CD4-positive, alpha-beta T cell treated with Interferon alpha-2 for 1 hour (primary cell): ENCODE data around the gene C14orf119.
A peak's percentile ranks its signal among the peaks of the same experiment; 100 is the strongest.

Experiments
- DNase-seq, 2 donors: peaks; one replicate each; pipeline ENCODE4 v3.0.0-alpha.2; 2020 to 2022

Gene C14orf119, protein sequence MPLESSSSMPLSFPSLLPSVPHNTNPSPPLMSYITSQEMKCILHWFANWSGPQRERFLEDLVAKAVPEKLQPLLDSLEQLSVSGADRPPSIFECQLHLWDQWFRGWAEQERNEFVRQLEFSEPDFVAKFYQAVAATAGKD

DNA sequence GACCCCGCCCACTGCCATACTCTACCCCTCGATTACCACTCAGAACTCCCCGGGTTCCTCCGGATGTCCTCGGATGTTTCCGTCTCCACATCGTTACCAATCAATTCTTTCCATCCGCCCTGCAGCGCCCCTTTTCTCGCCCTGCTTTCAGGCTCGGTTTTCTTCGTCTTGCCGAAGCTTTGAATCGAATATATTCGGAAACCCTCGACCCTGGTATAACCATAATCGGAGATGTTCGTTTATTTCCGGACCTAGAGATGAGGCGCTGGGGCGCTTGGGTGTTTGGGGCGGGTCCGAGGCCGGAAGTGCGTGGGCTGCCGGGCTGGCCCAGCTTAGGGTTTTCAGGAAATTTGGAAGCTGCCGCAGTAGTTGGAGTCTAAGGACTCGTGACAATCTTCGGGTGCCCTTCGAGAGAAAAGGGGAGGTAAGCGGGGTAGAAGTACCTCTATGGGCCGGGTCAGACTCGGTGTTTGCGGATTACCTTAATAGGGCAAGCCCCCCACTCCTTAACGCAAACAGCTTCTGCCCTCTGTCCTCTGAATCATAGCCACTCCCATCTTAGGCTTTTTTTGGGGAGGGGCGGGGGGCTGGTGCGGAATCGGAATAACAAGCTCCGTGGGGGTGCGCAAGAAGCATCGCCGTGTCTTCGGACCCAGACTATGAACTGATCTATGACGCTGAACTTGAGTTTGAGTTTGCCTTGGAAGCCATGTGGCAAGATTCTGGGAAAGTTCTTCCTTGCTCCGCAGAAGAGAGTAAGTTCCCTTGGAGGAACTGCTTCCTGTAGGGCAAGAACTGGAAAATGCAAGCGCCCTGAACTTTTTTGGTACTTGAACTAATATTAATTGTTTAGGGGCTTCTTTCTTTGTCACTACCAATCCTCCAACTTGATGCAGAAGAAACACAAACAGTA, at the start of gene C14orf119:
Gene C14orf119, plus strand, starts transcription at position 310 of the 913 bp plus-strand sequence. CDS start 2,154 bp downstream, outside the sequence.
- DNase-seq = peak; percentile 100

DNA sequence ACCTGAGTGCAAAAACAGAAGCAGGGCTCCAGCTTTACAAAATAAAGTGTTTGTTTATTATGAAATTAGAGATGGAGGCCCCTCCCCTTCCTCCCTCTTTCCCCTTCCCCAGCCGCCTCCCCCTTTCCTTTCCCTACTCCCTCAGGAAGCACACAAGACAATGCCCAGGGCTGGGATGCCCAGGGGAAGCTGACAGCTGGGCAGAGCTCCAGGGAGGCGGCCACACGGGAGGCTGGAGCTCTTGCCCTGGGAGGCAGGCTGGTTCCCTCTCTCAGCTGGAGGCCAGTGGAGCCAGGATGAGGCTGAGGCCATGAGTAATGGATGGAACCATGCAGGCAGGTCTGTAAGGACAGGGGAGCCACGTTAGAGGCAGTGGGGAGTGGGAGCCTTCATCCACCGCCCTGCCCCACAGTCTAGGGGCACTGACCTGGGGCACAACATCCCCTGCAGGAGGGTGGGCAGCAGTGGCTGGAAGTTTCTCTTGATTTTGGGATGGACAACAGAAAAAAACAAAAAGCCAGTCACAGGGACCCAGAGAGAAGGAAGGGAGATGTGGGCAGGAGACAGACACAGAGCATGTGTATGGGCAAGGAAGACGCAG, 48.2 kb upstream of the C14orf119 start:
- DNase-seq = no peak

DNA sequence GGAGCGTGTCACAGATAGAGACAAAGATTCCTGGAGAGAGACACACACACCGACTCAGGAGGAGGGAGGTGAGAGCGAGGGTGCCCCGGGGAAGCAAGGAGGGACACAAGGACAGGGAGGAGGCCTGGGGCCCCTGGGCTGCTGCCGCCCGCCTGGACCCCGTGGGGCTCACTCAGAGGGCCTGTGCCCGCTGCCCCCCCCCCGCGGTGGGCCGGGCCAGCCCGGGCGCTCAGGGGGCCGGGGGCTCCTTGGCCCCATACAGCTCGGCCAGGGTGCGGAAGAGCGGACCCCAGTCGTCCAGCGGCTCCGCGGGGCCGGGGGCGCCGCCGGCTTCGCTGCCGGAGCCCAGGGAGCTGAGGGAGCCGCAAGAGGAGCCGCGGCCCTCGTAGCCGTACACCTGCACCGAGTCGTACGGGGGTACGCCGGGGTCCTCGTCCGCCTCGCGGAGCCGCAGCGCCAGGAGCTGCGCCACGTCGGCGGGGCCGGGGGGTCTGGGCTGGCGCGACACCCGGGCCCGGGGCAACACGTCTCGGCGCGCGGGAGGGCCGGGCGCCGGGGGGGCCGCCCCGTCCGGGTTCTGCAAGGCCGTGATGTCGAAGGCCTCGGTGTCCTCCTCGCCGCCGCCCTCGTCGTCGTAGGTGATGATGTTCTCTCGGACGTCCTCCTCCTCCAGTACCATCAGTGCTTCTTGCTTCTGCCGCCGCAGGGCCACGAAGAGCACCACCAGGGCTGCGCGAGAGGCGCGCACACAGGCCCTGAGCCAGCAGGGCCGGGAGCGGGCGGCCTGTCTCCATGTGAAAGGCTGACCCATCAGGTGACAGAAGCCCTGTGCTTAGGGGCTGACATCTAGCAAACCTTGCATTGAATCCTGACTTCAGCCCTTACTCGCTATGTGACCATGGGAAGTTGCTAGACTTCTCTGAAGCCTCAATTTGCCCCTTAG, 47.3 kb upstream of the C14orf119 start:
- no peak for DNase-seq

DNA sequence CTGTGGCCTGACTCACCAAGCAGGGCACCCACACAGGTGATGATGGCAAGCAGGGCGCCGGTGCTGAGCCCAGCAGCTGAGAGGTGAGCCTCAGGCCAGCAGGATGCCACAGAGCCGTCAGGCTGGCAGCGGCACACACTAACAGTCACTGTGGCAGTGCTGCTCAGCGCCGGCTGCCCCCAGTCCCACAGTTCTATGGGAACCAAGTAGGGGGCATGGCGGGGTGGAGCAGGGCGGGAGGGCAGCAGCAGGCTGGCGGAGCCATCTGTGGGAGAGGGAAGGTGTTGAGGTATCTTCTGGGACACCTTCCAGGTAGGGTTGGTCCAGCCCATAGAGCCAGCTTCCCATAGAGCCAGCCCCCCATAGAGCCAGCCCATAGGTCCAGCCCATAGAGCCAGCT, 46.3 kb upstream of the C14orf119 start:
- DNase-seq = no peak

DNA sequence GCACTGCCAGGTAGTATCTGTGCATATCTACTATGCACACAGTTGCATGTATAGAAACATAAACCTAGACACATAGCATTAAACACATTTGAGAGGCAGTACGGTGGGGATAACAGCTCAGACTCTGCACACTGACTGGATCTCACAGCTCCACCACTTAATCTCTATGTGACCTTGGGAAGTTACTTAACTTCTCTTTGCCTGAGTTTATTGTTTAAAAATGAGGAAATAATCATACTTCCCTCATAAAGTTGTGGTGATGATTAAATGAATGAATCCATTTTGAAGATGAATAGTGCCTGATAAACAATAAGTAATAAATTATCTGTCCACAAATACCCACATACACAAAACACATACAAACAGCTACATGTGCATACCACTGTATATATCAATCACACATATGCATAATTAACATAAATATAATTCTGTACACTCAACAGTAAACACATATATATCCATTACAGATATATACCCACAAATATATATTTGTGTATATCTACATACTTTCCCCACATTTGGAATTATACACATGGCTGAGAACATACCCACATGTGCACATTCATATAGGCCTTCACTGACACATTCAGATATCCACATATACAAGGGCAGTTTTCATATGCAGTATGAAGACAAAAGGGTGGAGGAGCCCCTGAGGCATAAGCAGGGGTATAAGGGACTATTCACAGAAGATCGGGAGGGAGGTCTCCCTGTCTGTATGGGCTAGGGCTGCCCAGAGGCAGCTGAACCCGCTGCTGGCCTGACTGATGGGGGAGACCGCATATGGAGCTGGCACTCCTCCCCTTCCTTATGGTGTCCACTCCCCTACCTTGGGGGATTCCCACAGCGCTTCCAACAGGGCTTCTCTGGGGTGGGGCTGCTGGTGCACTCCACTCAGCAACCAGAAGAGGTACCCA, 43.9 kb upstream of the C14orf119 start:
- DNase-seq = no peak

DNA sequence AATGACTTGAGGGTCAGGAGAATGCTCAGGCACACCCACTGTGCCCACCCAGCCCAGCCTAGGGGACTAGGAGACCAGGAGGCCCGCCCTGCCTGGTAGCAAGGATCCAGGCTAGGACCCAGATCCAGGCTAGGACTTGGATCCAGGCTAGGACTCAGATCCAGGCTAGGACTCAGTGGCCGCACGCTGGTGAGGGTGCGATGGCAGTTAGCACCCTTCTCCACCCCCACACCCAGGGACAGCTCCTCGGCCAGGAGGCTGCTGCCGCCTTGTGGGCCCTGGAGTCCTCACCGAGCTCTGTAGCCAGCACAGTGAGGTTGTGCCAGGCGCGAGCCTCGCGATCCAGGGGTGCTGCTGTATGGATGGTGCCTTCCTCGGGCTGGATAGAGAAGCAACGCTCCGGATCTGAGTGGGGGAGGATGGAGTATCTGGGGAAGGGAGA, 43.1 kb upstream of the C14orf119 start:
- DNase-seq = no peak

DNA sequence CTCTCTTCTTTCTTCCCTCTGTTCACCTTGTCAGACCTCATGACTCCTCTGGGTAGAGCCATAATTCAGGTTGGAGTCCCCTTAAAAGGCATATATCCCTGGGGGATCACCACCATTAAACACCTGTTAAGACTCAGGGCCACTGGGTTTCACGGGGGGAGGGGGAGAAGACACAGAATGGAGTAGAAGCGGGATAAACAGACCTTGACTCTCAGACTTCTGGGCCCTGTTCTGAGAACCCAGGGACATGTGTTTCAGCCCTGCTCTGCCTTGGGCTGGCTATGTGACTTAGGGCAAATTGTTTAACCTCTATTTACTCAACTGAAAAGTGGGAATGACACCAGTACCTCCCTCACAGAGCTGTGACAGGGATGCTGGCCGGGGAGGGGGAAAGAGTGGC, 42.6 kb upstream of the C14orf119 start:
- no peak for DNase-seq

DNA sequence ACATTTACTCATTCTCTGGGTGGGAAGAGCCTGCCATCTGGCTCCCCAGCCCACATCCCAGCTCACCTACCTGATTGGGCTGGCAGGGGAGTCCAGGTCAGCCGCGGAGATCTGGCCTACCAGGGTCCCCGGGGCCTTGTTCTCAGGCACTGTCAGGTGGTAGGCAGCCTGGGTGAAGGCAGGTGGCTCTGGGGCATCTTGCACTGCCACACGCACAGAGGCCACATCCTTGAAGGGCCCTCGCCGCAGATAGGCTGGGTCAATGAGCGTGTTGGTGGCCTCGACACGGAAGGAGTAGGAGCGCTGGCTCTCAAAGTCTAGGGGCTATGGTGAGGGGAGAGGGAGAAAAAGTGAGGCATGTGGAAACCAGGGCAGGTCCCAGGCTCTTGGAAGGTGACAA, 41.9 kb upstream of the C14orf119 start:
- DNase-seq = no peak

DNA sequence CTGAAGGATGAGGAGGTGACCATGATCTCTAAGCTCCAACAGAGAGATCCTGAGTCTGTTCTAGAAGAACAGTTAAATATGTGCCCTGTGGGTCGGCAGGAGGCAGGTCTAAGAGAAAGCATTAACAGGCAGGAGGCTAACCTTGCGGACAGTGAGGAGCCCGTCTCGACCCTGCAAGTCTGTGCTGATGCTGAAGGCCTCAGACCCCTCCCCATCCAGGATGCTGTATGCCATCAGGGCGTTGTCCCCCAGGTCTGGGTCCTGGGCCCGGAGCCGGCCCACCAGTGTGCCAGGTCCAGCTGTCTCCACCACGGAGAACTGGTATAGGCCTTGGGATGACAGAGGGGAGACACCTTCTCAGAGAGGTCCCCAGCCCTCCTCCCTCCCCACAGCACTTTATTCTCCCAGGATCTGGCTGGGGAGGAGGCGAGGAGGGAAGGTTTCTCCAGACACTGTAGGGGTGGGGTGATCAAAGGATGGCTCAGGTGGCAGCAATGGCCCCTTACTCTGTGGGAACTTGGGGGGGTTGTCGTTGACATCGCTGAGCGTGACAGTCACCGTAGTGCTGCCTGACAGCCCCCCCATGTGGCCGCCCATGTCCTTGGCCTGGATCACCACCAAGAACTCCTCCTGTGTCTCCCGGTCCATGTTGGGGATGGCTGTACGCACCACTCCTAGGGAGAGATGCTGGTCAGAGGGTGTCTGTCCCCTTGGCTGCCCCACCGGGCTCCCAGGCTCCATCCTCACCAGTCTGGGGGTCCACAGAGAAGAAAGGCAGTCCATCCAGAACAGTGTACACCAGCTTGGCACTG, 41.1 kb upstream of the C14orf119 start:
- DNase-seq = peak in 1 of 2 donors; percentile 36

DNA sequence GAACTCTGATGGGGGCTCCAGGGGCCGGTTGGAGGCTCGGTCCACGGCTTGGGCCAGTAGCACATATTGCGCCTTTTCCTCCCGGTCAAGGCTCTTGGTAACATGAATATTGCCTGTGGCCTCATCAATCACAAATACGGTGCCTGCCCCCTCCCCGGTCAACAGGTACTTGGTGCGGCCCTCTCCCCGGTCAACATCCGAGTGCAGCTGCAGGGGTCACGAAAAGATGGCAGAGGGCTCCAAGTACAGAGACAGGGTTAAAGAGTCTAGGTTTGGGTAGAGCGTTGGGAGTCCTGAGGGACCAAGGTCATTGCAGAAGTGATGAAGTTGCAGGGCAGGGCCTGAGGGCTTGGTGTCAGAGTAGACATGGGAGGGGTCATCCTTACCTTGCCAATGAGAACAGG, 40.2 kb upstream of the C14orf119 start:
- DNase-seq = no peak

DNA sequence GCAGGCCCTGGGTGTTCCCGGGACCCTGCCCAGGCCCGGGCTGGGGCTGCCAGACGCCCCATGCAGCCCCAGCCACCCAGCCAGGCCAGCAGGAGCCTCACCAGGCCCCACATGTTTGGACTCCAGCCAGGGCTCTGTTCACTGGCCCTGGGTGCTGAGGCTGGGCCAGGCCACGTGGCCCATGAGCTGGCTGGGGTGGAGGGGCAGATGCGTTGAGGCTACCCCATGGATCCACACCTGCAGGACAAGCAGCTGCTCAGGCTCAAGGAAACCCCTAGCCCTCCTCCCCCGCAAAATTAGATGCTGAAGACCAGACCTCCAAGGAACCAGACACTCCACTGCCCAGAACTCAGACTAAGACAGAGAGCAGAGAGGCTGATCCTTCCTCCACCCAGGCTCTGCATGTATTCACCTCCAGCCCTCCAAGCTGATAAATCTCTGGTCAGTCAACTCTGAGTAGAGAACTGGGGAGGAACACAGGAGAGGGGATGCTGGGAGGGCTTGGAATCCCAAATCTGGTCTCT, 39.6 kb upstream of the C14orf119 start:
- DNase-seq = no peak

DNA sequence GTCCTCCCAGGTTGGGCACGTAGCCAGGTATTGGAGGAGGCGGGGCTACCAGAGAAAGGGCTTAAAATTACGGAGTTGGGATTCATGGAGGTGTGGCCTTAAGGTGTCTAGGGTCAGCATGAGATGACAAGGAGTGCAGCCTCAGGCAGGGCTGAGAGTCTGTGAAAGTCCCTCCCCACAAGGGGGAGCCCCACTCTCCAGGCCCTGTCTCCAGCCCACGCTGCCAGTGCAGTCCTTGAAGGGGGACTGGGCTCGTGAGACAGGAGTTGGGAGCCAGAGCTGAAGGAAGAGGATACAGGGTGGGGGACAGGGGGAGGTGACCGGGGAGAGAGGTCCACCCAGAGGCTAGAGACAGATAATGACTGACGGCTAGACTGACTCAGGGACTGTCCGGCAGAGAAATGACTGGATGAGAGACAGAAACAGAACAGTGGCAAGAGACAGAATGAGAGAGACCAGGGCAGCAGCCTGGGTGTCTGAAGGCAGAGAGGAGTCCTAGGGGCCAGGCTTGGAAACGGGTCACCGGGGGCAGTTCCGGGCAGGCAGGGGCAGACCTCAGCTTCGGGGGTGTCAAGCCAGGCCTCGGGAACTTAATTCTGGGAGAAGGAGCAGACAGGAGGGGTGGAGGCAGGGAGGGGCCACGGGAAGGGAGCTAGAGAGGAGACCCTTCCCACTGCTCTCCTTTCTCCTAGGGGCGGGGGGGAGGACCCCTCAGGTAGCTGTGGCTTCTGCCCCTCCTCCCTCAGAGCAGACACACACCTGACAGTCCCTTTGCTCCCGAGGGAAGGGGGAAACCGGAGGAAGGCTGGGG, 39.0 kb upstream of the C14orf119 start:
- DNase-seq = peak; percentile 67 to 75

DNA sequence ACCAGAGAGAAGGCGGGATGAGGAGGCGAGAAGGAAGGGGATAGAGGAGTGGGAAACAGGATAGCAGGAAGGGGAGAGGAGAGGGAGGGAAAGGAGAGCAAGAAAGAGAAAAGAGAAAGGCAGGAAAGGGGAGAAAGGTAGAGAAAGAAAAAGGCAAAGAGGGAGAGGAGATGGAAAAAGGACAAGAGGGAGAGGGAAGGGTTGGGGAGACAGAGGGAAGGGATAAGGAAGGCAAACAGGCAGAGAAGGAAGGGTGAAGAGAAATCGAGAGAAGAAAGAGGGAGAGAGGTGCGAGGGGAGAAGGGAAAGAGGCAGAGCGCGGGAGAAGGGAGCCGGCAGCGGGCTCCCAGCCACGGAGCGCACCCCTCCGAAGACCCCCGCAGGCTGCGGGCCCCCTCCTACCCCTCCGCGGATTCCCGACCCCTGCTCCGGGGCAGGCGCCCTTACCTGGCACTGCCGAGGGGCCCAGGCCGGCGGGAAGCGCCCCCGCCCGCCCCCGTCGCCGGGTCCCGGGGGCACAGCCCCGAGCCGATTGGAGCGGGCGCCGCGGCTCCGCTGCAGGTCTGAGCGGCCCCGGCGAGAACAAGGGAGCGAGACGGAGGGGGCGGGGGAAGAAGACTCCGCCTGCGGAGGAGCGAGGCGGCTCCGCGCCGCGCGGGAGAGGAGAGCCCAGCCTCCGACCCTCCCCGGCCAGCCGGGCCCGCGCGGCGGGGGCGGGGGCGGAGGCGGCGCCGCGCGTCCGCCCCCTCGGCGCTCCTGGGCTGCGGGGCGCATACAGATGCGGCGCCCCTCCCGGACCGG, 38.1 kb upstream of the C14orf119 start, which contains the start of gene CDH24:
Gene CDH24, minus strand, starts transcription at position 565 of the 801 bp plus-strand sequence. CDS start 1,787 bp downstream, outside the sequence.
- peak; percentile 63 to 76 for DNase-seq

DNA sequence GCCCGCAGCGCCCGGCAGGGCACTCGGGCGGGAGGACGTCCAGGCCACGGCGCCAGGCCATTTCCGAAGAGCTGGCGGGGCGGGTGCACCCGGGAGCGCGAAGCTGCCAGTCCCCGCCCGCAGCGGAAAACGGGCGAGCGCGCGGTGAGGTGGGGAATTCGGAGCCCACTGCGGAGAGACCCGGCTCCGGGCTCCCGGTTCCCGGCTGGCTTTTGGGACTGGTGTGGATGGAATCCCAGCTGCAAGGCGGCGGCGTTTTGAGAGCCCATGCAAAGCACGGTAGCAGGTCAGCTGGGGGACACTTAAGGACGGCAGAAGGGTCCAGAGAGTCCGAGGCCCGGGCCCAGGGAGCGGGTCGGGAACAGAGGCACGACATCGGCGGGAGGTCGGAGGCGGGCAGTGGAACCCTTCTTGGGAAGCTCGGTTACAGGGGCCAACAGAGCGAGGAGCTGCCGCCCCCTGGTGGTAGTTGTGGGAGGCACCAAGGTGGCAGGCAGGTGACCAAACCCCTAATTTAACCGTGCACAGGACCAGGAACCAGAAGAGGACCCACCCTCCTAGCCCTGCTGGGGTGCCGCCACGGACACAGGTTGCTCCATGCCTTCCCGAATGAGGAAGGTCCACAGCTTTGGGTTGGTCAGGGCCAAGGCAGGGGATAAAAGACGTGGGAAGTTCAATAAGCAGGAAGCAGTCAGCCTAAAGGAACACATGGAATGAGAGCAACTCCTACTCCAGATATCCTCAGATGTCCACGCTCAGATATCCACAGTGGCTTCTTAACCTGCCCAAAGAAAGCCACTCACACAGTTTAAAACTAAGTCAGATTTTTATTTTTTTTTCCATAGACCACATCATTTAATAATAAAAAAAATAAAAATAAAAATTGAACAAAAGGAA, 37.3 kb upstream of the C14orf119 start:
- peak; percentile 82 to 87 for DNase-seq

DNA sequence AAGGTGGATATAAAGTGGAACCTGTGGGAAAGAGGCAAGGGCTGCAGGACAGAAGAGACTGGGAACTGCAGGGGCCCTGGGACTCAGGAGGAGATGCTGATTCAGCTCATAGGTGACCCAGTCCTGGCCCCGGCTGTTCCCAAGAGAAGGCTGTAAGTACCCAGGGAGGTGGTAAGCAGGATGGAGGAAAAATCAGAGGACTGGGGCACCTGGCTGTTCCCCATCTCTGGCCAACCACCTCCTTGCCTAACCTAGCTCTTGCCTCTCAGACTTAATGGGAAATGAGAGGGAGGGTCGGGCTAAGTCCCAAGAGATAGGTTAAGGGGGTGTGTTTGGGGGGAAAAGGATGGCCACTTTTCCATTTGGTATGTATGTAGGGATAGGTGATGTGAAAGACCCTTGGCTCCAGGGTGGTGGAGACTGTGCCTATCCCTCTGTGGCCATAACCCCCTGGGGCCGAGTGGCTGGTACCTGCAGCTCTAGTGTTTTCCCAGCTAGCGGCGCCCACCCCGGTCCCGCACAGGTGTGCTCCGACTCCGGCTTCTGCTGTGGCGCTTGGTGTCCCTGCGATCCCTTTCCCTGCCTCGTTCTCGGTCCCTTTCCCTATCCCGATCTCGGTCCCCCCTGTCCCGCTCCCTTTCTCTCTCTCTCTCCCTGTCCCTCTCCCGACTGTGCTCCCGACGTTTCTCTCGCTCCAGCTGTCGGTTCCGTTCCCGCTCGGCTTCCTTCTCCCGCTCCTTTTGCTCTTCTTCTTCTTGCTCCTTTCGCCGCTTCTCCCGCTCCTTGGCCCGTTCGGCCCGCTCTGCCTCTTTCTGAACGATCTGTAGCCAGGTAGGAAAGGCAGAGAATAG, 36.4 kb upstream of the C14orf119 start:
- no peak for DNase-seq

DNA sequence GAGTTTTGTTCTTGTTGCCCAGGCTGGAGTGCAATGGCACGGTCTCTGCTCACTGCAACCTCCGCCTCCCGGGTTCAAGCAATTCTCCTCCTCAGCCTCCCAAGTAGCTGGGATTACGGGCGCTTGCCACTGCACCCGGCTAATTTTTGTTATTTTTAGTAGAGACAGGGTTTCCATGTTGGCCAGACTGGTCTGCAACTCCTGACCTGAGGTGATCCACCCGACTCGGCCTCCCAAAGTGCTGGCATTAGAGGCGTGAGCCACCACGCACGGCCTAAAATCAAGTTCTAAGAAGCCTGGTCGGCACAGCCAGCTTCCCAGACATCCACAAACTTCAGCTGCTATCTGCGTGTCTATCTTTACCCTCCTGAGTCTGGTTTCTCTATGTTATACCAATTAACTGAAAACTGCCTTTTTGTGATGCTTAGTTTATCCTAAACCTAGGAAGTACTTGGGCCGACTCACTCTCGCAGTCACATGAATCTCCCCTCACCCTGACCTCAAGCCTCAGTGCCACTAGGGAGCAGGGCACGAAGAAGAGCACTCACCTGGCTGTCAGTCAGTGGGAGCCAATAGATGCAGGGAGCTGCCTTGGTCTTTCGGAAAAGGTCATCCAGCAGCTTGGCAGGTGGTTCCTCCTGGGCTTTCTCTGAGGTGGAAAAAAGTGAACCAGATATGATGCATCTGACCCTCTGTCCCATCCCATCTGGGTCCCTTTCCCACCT, 34.6 kb upstream of the C14orf119 start:
- no peak for DNase-seq
